Measurements from ENCODE around the gene PVRIG.
"Not testable (repeated sequence)": the region's sequence is repeated elsewhere in the genome, so short reads cannot be mapped to it uniquely, and the experiment has no call there.

The PVRIG gene

DNA sequence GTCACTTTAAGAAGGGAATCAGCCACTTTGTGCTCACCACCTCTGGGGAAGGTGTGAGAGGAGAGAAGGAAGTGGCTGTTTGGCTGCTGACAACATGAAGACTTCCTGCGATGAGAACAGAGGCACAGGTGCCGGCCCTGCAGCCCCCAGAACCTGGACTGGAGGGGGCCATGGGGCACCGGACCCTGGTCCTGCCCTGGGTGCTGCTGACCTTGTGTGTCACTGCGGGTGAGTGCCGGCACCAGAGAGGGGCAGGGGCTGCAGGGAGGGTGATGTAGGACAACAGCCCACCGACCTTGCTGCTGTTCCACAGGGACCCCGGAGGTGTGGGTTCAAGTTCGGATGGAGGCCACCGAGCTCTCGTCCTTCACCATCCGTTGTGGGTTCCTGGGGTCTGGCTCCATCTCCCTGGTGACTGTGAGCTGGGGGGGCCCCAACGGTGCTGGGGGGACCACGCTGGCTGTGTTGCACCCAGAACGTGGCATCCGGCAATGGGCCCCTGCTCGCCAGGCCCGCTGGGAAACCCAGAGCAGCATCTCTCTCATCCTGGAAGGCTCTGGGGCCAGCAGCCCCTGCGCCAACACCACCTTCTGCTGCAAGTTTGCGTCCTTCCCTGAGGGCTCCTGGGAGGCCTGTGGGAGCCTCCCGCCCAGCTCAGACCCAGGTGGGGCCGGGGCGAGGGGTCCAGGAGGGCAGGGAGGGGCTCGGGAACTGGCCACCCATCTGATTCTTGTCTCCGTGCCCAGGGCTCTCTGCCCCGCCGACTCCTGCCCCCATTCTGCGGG is at the start of gene PVRIG:
TSS of gene PVRIG (plus strand) at position 149 of the 785 bp plus-strand sequence. CDS start at position 171, 22 bp downstream.
- DNase-seq, result not testable (repeated sequence)

DNA sequence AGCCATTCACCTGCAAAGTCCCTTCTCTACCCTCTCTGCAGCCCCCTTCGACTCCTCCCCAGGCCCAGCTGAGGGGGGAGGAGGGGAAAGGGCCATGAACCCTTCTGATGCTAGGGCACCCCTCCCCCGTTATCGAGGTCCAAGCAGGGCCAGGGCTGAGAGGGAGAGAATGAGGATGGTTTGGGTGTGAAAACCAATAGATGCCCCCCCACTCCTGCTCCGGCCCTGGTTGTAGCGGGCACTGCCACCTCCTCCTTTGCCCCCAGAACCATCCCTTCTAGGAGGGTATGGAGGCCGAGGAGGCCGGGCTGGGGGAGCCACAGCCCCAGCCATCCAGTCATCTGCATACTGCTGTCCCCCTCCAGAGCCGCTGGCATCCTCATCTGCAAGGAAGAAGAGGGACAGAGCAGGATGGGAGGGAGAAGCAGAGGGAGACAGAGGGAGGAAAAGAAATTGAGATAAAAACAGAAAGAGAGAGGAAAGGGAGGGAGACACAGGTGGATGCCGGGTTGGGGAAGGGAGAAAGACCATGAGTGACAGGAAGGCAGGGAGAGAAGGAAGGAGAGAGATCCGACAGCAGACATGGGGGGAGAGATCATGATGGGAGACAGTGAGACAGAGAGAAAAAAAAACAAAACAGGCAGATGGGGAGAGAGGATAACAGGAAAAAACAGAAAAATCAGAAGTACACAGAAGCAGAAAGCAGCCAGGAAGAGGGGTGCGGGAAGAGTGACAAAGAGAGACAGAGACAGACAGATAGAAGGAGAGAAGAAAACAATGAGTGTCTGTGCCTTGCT is 49.5 kb upstream of the PVRIG start:
- no peak for DNase-seq

DNA sequence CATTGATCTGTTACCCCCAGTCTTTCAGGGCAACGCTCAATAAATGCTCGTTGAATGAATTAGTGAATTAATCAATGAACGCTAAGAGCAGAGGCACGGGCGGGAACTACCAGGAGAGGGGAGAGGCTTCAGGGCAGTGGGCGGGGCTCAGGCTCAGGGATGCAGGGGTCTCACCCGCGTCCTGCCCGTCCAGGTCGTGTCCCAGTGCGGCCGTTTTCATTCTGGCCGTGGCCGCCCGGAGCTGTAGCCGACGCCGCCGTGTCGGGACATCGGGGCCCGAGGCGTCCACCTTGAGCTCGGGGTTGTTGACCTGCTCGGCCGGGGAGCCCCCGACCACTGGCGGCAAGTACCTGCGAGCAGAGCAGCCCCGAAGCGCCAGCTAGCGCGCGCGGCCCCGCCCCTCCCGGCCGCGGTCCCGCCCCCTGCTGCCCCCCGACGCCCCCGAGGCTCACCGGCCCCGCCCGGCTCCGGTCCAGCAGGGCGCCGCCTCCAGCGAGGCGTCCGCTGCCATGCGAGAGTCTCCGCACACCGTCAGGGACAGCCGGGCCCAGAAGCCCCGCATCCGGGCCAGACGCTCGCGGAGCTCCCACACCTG is 48.6 kb upstream of the PVRIG start:
- no peak for DNase-seq

DNA sequence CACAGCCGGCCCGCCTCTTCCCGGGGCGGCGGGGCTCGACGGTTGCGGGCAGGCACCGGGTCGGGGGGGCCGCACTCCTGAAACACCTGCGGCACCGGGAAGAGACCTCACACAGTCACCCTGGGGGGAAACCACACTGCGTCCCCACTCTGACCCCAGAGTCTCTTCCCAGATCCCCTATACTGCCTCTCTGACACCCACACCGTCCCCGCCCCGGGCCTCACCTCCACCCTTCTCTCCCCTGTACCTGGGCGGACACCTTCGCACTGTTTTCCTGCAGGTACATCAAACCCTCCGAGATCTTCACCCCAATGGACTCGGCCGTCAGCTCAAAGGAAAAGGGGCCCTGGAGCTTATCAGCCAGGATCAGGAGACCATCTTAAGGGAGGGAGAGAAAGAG is 47.9 kb upstream of the PVRIG start:
- DNase-seq, result no peak

DNA sequence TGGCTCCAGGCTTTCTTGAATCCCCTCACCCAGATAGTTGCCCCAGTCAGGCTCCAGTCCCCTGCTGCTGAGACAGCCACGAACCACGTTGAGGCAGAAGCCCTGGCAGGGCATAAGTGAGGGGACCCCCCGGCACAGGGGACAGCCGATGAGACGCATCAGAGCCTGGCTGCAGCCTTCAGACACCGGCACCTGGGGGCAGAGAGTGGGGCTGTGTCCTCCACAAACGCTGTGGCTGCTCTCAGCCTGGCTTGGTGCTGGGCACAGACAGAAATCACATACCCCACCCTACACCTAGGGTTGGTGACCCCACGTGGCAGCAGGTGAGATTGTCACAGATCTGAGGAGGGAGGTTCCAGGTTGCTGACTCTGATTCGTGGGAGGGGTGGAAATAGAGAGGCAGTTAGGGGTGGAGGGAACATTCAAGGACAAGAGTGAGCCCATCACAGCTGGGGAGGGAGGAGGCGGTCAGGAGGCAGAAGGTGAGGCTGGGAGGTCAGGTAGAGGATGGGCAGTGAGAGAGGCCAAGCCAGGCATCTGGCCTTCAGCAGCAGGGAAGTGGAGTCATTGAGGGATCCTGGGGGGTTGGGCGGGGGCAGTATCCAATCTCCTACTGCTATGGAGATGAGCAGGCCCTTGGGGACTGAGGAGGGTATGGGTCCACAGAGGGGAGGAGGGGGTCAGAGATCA is 45.8 kb upstream of the PVRIG start:
- no peak for DNase-seq

DNA sequence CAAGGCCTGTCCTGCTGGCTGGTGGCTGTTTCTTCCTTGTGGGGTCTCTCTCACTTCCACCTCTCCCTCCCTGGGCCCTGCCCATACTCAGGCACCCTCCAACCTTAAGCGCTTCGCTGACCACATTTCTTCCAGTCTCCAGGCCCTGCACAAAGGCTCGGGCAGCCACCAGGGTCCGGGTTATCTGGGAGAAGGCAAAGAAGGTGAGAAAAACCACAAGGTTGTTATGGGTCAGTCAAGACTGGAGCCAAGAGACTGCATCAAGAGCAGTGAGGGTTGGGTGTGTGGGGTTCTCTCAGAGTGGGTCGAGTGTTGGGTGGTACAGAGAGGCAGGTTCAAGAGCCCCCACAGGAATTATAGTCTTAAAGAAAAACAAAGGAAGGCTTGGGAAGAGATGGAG is 45.2 kb upstream of the PVRIG start:
- no peak for DNase-seq

DNA sequence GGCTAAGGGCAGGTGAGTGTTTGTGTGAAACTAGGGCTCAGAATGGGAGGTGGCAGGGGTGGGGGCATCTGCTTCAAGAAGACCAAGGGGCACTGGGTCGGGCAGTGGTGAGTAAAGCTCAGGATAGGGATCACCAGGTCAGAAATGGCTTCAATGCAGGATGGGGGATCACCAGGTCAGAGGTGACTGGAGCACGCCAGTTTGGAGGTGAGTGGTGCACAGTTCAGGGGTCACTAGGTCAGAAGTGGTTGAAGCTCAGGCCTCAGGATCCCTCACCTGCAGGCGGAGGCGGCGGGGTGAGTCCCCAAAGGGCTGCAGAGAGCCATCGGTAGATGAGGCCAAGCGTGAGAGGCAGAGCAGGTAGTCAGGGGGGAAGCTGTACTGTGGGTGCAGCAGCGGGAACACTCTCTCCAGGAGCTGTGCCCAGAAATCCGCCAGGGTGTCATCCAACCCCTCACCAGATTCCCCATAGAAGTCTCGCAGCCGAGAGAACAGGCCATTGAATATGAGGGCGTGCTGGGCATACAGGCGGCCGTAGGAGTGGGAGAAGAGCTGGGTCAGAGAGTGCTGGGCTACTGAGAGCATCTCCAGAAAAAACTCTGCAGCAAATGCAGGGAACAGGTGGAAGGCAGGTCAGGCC is 44.3 kb upstream of the PVRIG start:
- DNase-seq, result no peak

DNA sequence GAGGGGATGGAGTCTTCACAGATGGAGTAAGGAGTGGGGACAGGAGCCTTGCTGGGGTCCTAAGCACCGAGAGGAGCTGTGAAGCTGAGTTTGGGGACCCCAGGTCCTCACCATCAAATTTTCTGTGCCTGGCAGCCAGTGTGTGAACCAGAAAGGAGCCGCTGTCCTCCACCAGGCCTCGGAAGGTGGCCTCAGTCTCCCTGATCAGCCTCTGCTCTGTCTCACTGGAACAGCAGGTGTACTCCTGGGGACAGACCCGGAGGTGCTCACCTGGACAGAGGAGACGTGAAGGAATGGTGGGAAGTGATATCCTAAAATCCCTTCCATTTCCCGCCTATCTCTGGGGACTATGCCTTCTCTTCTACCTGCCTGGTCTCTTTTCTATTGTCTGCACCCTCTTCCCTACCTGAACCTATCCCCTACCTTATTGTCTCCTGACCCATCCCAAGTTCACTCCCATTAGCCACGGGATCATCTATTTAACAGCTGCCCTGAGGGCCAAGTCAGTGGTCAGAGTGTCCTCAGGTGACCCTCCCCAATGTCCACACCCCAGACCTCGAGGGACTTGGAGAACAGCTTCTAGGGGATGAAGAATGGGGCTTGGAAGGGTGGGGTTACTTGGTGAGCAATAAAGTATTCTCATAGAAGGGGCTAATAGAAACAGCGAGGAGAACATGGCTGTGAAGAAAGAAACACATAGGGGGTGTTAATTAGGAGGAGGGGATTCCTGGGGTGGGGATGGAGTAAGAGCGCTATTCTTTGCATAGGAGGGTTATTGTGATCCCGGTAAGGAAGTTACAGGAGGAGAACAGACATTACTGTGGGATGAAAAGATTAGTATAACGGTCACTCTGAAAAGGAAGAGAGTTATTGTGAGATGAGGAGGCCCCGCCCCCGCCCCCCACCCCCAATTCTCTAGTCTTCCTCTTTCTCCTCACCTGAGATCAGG is 43.4 kb upstream of the PVRIG start:
- no peak for DNase-seq

DNA sequence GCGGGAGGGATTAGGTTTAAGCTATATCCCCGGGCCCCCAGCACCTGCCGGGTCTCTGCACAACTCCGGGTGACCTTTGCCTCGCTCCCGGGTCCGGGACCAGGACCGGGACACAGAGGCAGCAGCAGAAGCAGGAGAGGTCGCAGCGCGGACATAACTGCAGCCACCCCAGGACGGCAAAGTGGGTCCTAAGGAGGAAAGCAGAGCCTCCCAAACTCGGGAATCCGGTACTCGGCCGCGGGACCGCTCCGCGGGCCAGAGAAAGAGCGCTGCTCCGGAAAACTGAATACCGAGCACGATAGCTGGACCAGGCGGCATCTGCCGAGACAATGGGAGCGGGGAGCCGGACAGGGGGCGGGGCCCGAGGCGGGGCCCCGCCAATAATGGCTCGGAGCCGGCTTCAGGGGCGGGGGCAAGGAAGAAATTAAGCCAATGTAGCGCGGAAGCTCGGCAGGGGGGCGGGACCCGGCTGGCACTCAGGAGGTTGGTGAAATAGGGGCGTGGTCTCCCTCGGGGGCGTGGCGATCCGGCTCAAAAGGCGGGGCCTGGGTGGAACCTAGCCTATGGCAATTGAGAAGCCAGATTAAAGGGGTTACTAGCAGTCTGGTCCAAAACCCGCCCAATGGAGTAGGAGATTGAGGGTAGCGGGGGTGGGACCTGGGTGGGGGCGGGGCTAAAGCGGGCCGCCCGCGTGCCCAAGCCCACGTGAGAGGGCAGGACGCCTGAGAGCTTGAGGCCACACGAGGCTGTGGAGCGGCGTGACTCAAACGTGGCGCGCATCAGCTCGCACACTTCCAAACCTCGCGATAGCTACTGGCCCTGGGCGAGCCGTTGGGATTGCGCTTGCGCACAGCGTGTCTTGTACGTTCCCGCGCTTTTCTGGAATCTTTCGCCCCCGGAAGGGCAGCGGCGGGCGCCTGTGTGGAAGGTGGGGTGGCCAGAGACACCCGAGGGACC is 42.4 kb upstream of the PVRIG start, which contains the start of the genes GPC2 and STAG3:
TSS of gene GPC2 (minus strand) at position 337 of the 957 bp plus-strand sequence. CDS start at position 155, 182 bp downstream.
TSS of gene STAG3 (plus strand) at position 874 of the 957 bp plus-strand sequence. CDS start 2,639 bp downstream, outside the sequence.
- peak; percentile 97 for DNase-seq

DNA sequence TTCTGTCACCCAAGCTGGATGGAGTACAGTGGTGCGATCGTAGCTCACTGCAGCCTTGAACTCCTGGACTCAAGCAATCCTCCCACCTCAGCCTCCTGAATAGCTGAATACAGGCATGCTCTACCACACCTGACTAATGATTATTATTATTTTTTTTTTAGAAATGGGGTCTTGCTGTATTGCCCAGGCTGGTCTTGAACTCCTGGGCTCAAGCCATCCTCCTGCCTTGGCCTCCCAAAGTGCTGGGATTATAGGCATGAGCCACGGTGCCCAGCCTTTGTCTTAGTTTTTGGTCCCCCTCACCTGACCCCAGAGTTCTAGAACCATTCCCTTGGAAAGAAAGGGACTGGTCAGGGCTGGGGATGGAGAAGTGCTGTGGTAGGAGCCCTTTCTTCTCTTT is 39.7 kb upstream of the PVRIG start:
- not testable (repeated sequence) for DNase-seq

DNA sequence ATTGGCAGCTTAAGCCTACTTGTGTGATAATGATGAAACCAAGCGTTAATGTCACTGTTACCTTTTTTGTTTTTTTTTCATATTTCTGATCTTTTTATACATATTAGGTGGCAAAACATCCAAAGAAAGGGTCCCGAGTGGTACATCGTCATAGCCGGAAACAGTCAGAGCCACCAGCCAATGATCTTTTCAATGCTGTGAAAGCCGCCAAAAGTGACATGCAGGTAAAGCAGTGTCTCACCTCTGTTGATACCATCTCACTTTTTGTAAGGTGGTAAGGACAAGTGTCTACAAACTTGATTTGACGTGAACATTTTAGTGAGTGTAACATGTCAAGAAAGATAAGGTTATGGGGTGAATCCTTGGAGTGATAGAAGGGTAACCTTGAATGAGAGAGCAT is 37.1 kb upstream of the PVRIG start:
- DNase-seq, result not testable (repeated sequence)

DNA sequence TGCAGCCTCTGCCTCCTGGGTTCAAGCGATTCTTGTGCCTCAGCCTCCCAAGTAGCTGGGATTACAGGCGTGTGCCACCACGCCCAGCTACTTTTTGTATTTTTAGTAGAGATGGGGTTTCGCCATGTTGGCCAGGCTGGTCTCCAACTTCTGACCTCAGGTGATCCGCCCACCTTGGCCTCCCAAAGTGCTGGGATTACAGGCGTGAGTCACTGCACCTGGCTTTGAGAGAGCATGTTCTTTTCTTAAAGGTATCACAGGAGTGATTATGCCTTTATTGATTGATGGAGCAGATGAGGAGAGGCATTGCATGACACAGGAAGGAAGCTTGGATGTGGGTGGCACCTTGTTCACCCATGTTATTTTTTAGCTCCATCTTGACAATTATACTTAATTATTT is 36.7 kb upstream of the PVRIG start:
- not testable (repeated sequence) for DNase-seq

DNA sequence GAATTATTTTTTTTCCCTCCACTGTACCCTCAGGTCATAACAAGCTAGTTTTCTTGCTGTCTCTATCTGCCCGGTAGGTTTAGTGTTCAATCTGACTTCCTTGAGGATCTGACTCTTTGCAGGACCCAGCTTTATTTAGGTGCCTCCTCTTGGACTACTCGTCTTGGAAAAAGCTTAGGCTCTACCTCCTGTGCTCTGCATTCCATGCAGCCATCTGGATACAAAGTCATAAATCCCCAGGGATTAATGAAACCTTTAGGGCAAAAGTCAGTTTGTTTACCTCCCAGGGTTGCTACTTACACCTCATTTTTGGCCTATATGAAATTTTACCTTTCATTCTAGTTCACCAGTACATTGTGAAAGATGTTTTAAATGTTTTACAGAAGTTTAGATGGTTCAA is 34.0 kb upstream of the PVRIG start:
- DNase-seq, result no peak

DNA sequence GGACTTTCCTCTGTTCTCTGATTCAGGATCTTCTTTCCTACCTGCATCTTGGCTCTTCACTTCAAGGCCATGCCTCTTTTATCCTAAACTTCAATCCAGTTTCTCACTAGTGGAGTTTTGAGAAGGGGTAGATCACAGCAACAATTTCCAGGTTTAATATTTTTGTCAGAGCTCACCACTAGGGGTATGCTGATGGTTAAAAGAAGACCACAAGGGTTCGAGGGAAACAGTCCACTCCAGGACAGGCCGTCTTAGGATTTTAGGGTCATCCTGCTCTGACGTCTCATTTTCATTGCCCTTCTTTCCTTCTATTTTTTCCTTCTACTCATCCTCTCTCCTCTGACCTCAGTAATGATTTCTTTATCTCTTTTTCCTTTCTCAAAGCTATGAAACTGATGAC is 30.7 kb upstream of the PVRIG start:
- DNase-seq, result no peak

DNA sequence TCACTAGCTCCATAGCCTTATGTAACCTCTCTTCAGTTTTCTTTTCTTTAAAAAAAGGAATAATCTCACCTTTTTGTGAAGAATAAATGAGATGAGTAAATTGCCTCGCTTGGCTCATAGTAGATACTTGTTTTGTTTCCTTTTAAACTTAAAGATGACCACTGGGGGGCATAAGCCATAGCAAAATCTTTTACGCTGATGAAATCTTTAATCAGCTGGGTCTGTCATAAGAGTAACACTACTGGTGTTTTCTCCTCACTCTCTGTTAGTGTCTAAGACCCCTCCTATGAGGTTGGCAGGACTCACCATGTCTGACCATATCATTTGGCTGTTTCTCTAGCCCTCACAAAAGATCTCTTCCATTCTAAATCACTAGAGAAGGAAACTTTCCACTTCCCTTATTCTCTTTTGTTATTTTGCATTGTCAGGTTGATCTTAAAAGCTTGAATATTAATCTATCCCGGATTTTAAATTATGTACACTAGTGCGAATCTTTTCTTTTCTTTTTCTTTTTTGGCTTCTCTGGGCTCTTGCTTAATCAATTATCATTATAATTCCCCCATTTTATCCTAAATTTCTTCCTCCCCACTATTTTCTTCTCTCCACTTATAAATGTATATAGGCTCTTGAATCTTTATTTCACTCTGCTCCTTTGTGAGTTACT is 29.6 kb upstream of the PVRIG start:
- no peak for DNase-seq

DNA sequence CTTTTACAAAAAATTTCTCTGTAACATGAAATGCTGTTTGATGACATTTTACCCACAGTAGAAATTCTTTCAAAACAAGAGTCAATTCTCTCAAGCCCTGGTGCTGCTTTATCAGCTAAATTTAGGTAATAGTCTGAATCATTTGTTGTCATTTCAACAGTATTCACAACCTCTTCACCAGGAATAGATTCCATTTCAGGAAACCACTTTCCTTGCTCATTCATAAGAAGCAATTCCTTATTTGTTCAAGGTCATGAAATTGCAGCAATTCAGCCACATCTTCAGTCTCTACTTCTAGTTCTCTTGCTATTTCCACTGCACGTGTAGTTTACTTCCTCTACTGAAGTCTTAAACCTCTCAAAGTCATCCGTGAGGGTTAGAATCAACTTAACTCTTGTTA is 28.0 kb upstream of the PVRIG start:
- DNase-seq, result no peak

DNA sequence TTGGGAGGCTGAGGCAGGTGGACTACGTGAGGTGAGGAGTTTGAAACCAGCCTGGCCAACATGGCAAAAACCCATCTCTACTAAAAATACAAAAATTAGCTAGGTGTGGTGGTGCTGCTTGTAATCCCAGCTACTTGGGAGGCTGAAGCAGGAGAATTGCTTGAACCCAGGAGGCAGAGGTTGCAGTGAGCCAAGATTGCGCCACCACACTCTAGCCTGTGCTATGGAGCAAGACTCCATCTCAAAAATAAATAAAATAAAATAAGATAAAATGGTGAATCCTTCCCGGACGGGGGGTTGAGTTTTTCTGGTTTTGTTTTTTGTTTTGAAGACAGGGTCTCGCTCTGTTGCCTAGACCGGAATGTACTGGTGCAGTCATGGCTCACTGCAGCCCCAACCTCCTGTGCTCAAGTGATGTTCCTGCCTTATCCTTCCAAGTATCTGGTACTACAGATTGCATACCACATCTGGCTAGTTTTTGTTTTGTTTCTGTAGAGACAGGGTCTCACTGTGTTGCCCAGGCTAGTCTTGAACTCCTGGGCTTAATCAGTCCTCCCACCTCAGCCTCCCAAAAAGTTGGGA is 27.4 kb upstream of the PVRIG start:
- DNase-seq, result not testable (repeated sequence)

DNA sequence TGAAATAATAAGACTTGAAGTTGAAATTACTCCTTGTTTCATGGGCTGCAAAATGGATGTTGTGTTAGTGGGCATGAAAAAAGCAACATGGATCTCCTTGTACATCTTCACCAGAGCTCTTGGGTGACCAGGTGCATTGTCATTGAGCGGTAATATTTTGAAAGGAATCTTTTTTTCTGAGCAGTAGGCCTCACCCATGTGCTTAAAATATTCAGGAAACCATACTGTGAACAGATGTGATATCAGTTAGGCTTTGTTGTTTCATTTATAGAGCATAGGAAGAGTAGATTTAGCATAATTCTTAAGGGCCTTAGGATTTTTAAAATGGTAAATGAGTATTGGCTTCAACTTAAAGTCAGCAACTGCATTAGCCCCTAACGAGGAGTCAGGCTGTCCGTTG is 26.8 kb upstream of the PVRIG start:
- DNase-seq, result no peak

DNA sequence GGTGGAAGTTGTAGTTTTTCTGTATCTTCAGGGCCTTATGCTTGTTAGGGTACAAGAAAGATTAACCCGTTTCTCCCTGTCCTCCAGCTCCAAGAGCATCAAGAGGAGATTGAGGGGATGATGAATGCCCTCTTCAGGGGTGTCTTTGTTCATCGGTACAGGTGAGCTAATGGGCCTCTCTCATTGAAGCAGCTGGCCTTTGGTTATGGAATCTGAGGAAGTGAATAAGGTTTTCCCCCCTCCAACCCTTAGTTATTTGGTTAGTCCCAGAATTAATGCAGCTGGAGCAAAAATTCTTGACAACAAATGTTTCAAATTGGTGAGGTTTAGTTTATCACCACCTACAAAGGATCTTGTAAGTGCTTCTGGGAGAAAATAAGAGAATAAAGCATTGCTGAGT is 24.5 kb upstream of the PVRIG start:
- no peak for DNase-seq

Data from NCI-H1092 (cell line).